Measurements from ENCODE around the gene SLC35F6.

GRCh38 chr2:26818255-26818654 is 54.2 kb downstream of the SLC35F6 start:
- no peak for TF ChIP-seq ZNF274 (IDR thresholded peaks at IDR 0.05; ENCODE audit: low read depth, low read length)
- no peak for TF ChIP-seq YY1 (IDR thresholded peaks at IDR 0.05; ENCODE audit: insufficient read depth, insufficient read length)
